Astrocyte (in vitro differentiated cells and primary cell): ENCODE results near the gene ID1. TPM values are rescaled to one million over a fixed set of nuclear protein-coding genes. Genes with fewer than 3 reads are reported as not detected.

Source experiments
- DNase-seq: peaks from one replicate; pipeline ENCODE4 v3.0.0-alpha.2; 2010; ENCODE audit warnings: low read depth
- FAIRE-seq: peaks from 2 replicates; lab custom pipeline; 2011; peaks lifted over from hg19 to GRCh38; lab: Jason Lieb, UNC
- H2AFZ ChIP-seq: 2 replicates; pipeline ENCODE4 v1.6.0; 2012; ENCODE audit warnings: low read depth, low read length, inconsistent platforms
- H3K27ac ChIP-seq: 2 replicates; pipeline ENCODE4 v1.5.1; 2011; ENCODE audit warnings: low read depth, low read length, inconsistent platforms
- H3K27me3 ChIP-seq: 2 replicates; pipeline ENCODE4 v1.6.0; 2011; ENCODE audit warnings: low read length, inconsistent platforms; ENCODE audit not compliant: insufficient read depth
- H3K36me3 ChIP-seq: 2 replicates; pipeline ENCODE4 v1.5.1; 2011; ENCODE audit warnings: low read length, inconsistent platforms; ENCODE audit not compliant: insufficient read depth
- H3K4me1 ChIP-seq: 2 replicates; pipeline ENCODE4 v1.5.1; 2011; ENCODE audit warnings: low read length, inconsistent platforms; ENCODE audit not compliant: insufficient read depth
- H3K4me2 ChIP-seq: 2 replicates; pipeline ENCODE4 v1.6.0; 2012; ENCODE audit warnings: low read length, inconsistent platforms
- H3K4me3 ChIP-seq: 2 replicates; pipeline ENCODE4 v1.5.1; 2011; ENCODE audit warnings: low read depth, mild to moderate bottlenecking, low read length, inconsistent platforms; ENCODE audit not compliant: insufficient read depth
- H3K79me2 ChIP-seq: 2 replicates; pipeline ENCODE4 v1.6.0; 2012; ENCODE audit warnings: mild to moderate bottlenecking, low read length, inconsistent platforms; ENCODE audit not compliant: insufficient read depth
- H3K9ac ChIP-seq: 2 replicates; pipeline ENCODE4 v1.6.0; 2012; ENCODE audit warnings: mild to moderate bottlenecking, low read length, inconsistent platforms
- H3K9me3 ChIP-seq: 2 replicates; pipeline ENCODE4 v1.5.1; 2012; ENCODE audit warnings: low read depth, mild to moderate bottlenecking, low read length, inconsistent platforms; ENCODE audit not compliant: insufficient read depth
- H4K20me1 ChIP-seq: 2 replicates; pipeline ENCODE4 v1.6.0; 2012; ENCODE audit warnings: low read length, inconsistent platforms; ENCODE audit not compliant: insufficient read depth
- H3K27ac Mint-ChIP-seq: one replicate; pipeline ENCODE4 v1.8.0; 2021; ENCODE audit warnings: mild to moderate bottlenecking, mixed read lengths; ENCODE audit not compliant: unreplicated experiment
- H3K27me3 Mint-ChIP-seq: one replicate; pipeline ENCODE4 v1.8.0; 2021; ENCODE audit warnings: low read depth, mixed read lengths; ENCODE audit not compliant: unreplicated experiment
- H3K36me3 Mint-ChIP-seq: one replicate; pipeline ENCODE4 v1.8.0; 2021; ENCODE audit warnings: low read depth, mixed read lengths; ENCODE audit not compliant: unreplicated experiment
- H3K4me1 Mint-ChIP-seq: one replicate; pipeline ENCODE4 v1.8.0; 2021; ENCODE audit warnings: low read depth, mixed read lengths; ENCODE audit not compliant: unreplicated experiment
- H3K4me3 Mint-ChIP-seq: one replicate; pipeline ENCODE4 v1.8.0; 2021; ENCODE audit warnings: mild to moderate bottlenecking, moderate library complexity, mixed read lengths; ENCODE audit not compliant: unreplicated experiment
- H3K9me3 Mint-ChIP-seq: one replicate; pipeline ENCODE4 v1.8.0; 2021; ENCODE audit warnings: mild to moderate bottlenecking, mixed read lengths; ENCODE audit not compliant: unreplicated experiment
- EZH2 ChIP-seq: IDR thresholded peaks from 2 replicates; pipeline ENCODE4 v1.6.1; 2012; ENCODE audit warnings: mild to moderate bottlenecking, low read length, inconsistent platforms; ENCODE audit not compliant: insufficient read depth
- total RNA-seq: library from RNA; stranded (reverse); gene quantifications from 2 replicates; pipeline ENCODE4 v1.2.1, GENCODE V29; 2021
- TF ChIP-seq, protein P1 (sequence below): IDR thresholded peaks from 2 replicates; pipeline ENCODE4 v1.5.1; 2011; ENCODE audit warnings: low read depth, mild to moderate bottlenecking, inconsistent platforms, low read length, moderate library complexity; ENCODE audit not compliant: insufficient read depth

The ID1 gene
- total RNA-seq, 1 donor from 2014 or later, result 73.7 TPM

DNA sequence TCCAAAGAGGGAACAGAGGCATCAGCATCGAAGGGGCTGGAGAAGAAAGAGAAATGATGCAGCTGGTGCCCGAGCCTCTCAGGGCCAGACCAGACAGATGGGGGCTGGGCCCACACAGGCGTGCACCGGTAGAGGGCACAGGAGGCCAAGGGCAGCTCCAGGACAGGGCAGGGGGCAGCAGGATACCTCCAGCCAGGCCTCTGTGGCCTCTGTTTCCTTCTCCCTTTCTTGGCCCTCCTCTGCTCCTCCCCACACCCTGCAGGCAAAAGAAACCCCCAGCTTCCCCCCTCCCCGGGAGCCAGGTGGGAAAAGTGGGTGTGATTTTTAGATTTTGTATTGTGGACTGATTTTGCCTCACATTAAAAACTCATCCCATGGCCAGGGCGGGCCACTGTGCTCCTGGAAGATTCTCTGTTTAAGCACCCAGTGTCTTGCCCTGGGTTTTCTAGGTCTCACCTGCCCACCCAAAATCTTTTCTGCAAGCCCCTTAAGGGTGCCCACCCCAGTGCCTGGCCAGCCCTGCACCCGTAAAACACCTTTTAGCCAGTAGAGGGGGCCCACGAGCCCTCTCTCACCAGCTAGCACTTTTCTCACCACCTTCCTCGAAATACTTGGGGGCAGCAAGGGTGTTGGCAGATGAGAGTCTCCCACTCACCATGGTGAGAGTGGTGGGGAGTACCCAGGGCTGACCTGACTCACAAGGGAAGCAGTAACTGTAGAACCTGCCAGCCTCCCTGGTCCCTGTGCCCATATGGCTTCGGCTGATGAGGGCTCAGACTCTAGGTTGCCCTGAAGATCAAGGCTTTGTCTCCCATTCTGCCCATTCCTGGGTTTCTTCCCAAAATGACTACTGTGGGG lies 35.7 kb upstream of the ID1 start:
- DNase-seq (peak; percentile 36), FAIRE-seq (no peak)
- H3K4me3 Mint-ChIP-seq, result no peak overlapping the region
- Histone ChIP-seq H4K20me1 (peaks cover 5% of the 10 kb centered on the region), H3K9me3 (no peaks in the 10 kb centered on the region), H3K9ac (peak overlapping the region; percentile 56), H3K27ac (peak overlapping the region; percentile 62), H3K4me2 (peak overlapping the region; percentile 25), H2AFZ (no peak overlapping the region), H3K79me2 (no peaks in the 10 kb centered on the region), H3K4me1 (peaks cover 68% of the 10 kb centered on the region), H3K4me3 (no peak overlapping the region), H3K27me3 (no peaks in the 10 kb centered on the region), H3K36me3 (peaks cover 2% of the 10 kb centered on the region)
- peak overlapping the region; percentile 41 for H3K27ac Mint-ChIP-seq
- H3K27me3 Mint-ChIP-seq, result no peaks in the 10 kb centered on the region
- H3K9me3 Mint-ChIP-seq, result no peaks in the 10 kb centered on the region
- H3K4me1 Mint-ChIP-seq, result peaks cover 50% of the 10 kb centered on the region
- H3K36me3 Mint-ChIP-seq, result peaks cover 12% of the 10 kb centered on the region
- TF ChIP-seq EZH2, result no peak
- TF ChIP-seq, protein P1, sequence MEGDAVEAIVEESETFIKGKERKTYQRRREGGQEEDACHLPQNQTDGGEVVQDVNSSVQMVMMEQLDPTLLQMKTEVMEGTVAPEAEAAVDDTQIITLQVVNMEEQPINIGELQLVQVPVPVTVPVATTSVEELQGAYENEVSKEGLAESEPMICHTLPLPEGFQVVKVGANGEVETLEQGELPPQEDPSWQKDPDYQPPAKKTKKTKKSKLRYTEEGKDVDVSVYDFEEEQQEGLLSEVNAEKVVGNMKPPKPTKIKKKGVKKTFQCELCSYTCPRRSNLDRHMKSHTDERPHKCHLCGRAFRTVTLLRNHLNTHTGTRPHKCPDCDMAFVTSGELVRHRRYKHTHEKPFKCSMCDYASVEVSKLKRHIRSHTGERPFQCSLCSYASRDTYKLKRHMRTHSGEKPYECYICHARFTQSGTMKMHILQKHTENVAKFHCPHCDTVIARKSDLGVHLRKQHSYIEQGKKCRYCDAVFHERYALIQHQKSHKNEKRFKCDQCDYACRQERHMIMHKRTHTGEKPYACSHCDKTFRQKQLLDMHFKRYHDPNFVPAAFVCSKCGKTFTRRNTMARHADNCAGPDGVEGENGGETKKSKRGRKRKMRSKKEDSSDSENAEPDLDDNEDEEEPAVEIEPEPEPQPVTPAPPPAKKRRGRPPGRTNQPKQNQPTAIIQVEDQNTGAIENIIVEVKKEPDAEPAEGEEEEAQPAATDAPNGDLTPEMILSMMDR, result peak; percentile 67

DNA sequence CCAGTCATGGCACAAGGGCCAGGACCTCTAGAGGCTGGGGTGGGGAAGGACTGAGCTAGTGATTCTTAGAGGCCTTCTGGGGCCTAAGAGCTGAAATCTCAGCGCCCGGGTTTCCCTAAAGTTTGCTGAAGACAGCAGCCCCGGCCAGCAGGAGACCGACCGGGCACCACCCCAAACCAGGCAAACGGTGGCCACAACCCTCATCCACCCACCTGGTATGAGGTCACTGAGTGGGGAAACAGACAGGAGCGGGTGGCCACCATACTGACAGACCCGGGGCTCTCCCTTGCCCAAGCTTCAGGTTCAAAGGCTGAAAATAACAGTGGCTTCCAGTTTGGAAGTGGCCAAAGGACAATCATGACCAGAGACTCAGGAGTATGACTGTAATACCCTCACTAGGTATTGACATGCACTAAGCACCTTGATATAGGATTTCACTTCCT lies 35.0 kb upstream of the ID1 start:
- FAIRE-seq, result no peak
- no peak overlapping the region for H3K27ac Mint-ChIP-seq
- H3K79me2 ChIP-seq, result no peaks in the 10 kb centered on the region
- no peaks in the 10 kb centered on the region for H3K27me3 ChIP-seq
- peaks cover 5% of the 10 kb centered on the region for H4K20me1 ChIP-seq
- no peaks in the 10 kb centered on the region for H3K9me3 Mint-ChIP-seq
- H3K9ac ChIP-seq, result peak overlapping the region; percentile 56
- H3K27me3 Mint-ChIP-seq, result no peaks in the 10 kb centered on the region
- TF ChIP-seq, protein P1, result no peak
- no peak for TF ChIP-seq EZH2
- H3K4me1 ChIP-seq, result peaks cover 68% of the 10 kb centered on the region
- H2AFZ ChIP-seq, result no peak overlapping the region
- H3K9me3 ChIP-seq, result no peaks in the 10 kb centered on the region
- H3K36me3 Mint-ChIP-seq, result peaks cover 9% of the 10 kb centered on the region
- no peaks in the 10 kb centered on the region for H3K36me3 ChIP-seq
- no peak overlapping the region for H3K4me3 Mint-ChIP-seq
- DNase-seq, result no peak
- H3K4me2 ChIP-seq, result peak overlapping the region; percentile 25
- no peak overlapping the region for H3K4me3 ChIP-seq
- H3K27ac ChIP-seq, result peak overlapping the region; percentile 62
- peaks cover 50% of the 10 kb centered on the region for H3K4me1 Mint-ChIP-seq
